ENCODE measurements around the gene MYRF.

Gene MYRF
- 1.2 to 4.3 (median 1.5) reads per million in 4 donors for total RNA-seq

GRCh38 chr11:61752117-61752924 lies at the start of gene MYRF:
Gene MYRF, plus strand, starts transcription at chr11:61752636. Its CDS starts 109 bp downstream, at chr11:61752745.
- DNase-seq = peak; percentile 28 to 61 (median 39)

- no peak for DNase-seq
These were observed 49.6 kb upstream of the MYRF start for GRCh38 chr11:61702701-61703312.

DNA sequence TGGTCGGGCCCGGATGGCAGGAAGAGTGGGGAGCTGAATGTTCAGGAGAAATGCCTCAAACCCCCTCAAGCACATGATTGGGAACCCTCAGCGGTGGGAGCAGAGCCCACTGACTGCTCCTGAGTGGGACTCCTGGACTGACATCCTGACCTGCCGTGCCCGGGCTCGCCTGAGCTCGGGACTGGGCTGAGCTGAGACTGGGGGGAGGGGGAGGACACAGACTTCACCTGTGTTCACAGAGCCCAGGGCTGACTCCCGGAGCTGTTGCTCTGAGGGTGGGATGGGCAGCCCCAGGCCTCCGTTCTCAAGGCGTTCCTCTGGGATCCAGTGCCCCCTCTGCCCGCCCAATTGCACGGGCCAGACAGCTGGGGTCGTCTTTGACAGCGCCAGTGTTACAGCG lies 47.6 kb upstream of the MYRF start:
- DNase-seq = no peak

- no peak for DNase-seq
These were observed 45.7 kb upstream of the MYRF start for GRCh38 chr11:61706452-61707400.

DNA sequence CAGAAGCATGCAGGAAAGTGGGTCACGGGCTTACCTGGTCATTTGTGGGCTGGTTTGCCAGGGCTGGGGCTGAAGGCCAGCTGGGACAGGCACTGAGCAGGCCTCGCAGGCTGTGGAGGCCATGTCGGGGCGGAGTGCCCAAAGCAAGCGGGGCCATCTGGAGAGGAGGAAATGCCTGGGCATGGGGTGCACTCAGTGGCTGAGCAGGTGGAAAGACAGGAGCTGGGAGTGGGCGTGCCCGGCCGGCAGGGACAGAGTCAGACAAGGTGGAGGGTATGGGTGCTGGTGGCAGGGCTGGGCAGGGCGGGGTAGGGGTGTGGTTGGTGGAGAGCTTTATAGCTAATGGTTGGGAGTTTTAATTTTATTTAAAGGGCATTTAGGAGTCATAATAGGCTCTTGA lies 44.9 kb upstream of the MYRF start:
- no peak for DNase-seq

DNA sequence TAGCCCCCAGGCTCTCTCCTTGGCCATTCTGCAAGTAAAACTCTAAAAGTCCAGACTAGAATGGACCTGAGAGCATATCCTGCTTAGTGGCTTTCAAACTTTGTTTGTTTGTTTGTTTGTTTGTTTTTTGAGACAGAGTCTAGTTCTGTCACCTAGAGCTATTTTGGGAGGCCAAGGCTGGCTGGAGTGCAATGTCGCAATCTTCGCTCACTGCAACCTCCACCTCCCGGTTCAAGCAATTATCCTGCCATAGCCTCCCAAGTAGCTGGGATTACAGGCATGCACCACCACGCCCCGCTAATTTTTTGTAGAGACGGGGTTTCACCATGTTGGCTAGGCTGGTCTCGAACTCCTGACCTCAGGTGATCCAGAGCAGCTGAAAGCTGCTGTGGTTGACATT lies 43.3 kb upstream of the MYRF start:
- DNase-seq = no peak

DNA sequence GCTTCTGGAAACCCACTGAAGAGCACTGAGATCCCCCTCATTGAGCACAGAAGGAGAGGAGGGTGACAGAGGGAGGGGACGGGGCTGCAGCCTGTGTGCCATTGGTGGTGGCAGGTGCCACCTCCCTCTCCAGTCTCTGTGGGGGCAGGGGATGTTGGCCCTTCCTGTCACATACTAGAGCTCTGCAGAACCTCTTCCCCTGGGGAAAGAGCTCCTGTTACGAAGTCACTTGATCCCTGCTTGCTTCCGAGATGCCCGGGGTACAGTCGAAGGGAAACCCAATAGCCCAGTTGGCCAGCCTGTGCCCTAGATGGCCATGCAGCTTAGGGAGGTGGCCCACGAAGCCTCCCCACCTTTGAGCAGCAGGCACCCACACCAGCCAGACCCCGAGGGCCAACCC lies 42.9 kb upstream of the MYRF start:
- no peak for DNase-seq

DNA sequence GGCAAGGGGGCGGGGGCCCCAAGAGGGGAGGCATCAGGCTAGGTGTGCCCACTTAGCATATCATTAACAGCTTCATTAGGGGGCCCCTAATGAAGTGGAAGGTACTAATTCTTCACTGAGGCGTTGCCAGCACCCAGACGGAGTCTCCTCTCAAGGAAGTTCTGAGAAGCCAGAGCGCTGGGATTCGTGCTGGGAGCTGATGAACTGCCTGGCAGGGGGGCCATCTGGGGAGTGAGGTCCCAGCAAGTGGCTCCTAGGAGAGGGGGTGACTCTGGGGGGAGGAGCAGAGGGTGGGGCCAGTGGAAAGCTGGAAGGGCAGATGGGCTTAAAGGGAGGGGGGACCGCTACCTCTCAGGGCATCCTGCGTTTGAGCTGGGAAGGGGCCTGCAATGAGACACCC lies 42.4 kb upstream of the MYRF start:
- DNase-seq = no peak

- DNase-seq = no peak
These were observed 41.4 kb upstream of the MYRF start for GRCh38 chr11:61711037-61711436.

DNA sequence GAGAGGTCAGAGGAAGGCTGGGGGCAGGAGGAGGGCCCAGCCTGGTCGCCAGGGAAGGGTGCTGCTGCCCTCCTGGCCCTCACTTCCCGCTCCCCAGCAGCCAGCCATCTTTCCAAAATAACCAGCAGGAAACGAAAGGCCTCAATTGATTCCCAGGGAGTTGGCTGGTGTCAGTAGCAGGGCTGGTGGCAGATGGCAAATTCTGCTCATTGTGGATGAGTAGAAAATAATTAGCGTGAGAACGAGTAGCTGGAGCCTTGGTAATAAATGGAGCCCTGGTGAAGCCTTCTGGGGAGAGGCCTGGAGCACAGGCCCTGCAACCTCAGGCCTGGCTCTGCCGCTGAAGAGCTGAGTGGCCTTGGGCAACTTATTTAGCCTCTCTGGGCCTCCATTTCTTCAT lies 40.9 kb upstream of the MYRF start:
- DNase-seq = no peak

DNA sequence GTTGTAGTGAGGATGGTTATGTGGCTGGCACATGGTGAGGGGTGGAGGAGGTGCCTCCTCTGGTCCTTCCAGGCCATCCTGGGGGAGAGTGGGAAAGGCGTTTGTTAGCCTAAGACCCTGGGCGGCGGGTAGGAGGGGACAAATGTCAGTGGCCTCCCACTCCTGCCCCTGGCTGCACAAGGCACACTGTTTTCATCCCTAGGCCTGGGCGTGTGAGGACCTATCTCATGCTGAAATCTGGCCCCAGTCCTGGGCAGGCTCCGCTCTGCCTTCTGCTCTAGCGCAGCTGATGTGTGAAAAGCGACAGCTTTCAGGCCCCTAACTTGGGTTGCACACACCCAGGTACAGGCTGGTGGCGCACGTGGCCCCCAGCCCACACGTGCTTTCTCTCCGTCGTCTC lies 40.1 kb upstream of the MYRF start:
- no peak for DNase-seq

GRCh38 chr11:61712846-61713245 lies 39.6 kb upstream of the MYRF start:
- no peak for DNase-seq

GRCh38 chr11:61713464-61713863 lies 39.0 kb upstream of the MYRF start:
- DNase-seq = no peak

GRCh38 chr11:61713906-61714305 lies 38.5 kb upstream of the MYRF start:
- no peak for DNase-seq

GRCh38 chr11:61714316-61714715 lies 38.1 kb upstream of the MYRF start:
- no peak for DNase-seq

GRCh38 chr11:61714916-61715315 lies 37.5 kb upstream of the MYRF start:
- DNase-seq = no peak

DNA sequence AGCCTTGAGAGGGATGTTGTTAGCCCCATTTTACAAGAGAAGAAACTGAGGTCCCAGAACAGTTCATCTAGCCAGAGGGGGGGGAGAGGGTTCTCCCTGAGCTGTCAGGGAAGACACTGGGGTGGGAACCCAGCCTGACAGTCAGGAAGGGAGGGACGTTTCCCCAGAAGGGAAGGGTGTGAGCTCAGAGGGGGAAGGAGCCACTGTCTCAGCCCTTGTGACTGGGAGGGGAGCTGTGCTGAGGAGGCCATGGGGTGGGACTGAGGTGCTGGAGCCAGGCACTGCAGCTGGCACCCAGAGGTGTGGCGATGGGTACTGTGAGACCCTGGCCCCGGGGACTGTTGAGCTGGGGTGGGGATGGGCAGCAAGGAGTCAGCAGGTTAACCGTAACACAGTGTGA lies 36.6 kb upstream of the MYRF start:
- DNase-seq = no peak

- no peak for DNase-seq
These were observed 35.8 kb upstream of the MYRF start for GRCh38 chr11:61716478-61717285.

DNA sequence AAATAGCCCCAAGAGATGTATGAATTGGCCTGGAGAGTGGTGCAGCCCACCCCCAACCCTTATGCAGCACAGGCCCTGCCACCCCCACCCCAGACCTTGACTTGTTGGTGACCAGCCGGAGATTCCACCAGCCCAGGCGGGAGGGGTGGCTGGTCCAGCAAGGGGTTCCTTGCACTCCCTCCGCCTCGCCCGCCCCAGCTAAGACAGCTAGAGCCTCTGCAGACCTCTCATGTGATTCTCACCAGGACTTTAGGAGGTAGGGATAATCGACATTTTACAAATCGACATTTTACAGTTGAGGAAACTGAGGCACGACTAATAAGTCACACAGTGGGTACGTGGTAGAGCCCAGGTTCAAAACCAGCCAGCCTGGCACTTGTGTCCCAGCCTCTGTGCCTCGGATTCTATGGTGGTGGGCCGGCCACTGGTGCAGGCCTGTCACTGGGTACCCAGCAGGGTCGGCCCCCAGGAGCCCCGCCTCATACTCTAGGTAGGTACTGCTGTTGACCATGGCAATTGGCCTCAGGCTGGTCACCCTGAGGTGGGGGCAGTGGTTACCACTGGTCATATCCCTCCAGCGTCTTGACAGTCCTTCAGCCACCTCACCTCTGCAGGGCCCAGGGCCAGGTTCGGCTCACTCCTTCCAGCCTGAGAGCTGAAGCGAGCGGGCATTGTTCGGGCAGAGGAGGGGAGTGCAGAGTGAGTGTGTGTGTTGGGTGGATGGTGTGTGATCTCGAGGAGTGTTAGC lies 35.0 kb upstream of the MYRF start:
- no peak for DNase-seq

GRCh38 chr11:61718046-61718531 lies 34.3 kb upstream of the MYRF start:
- no peak for DNase-seq

DNA sequence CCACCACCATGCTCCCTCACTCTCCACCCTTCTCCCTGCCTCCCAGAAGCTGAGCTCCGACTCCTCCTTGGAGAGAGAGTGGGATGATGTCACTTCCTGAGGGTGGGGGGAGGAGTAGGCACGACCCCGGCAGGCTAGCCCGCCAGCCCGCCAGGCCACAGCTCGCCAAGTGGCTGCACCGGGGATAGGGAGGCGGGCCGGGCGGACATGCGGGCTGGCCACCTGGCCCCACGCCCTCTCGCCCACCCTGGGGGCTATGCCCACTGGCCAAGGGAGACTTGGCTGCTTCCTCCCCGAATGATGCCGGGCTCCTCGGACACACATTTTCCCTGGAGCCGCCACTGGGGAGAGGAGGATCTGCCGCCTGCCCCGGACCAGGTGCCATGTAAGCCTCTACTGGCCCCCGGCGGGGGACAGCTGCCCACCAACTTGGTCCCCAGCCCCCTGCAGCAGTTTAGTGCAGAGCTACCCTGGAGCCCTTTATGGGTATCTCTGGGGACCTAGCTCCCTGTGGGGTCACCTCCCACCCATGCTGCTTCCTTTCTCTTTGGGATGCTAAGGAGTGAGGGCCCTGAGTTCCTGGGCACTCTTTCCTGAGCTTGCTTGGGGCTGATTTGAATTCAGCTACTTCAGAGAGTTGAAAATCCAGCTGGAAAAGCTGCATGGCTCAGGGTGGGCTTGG lies 33.7 kb upstream of the MYRF start:
- DNase-seq = no peak

Data from T-helper 1 cell (primary cell).